HG03039 (cell line): ENCODE measurements around the gene EPG5.
"Not testable (repeated sequence)": the region's sequence is repeated elsewhere in the genome, so short reads cannot be mapped to it uniquely, and the experiment has no call there.

Source experiments
- ATAC-seq: cut with Tn5 transposase; IDR thresholded peaks from one replicate; pipeline ENCODE4 v1.9.1; 2021; ENCODE audit warnings: mild to moderate bottlenecking, moderate library complexity; ENCODE audit not compliant: unreplicated experiment

The EPG5 gene

DNA sequence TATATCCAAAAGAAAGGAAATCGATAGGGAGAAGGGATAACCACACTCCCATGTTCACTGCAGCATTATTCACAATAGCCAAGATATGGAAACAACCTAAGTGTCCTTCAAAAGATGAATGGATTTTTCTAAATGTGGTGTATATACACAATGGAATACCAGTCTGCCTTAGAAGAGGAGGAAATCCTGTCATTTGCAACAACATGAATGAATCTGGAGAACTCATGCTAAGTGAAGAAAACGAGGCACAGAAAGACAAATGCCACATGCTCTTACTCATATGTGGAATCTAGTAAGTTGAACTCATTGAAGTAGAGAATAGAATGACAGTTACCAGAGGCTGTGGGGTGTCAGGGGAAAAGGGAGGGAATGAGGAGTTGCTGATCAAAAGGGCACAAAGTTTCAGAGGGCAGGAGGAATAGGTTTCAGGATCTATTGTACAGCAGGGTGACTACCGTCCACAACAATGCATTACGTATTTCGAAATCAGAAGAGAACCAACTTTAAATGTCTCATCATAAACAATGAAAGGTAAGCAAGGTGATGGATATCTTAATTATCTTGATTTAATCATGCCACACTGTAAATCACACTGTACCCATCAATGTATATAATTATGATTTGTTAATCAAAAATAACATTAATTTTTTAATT is 95.6 kb downstream of the EPG5 start:
- ATAC-seq, result no peak

DNA sequence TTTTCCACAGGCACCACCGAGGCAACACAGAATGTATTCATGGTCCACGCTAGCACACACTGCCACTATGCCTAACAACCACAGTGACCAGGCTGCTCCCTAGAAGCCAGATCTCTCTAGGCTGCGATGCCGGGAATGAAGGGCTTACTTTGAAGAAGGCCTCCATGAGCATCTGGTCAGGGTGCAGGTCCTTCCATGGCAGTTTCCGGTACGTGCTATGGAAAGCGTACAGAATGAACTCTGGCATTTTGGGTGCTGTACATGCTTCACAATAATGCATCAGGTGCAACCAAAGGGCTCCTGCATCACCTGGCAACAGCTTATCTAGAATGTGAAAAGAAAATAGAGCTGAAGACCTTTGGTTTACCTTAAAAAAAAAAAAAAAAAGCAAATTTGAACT is 96.7 kb downstream of the EPG5 start:
- no peak for ATAC-seq

DNA sequence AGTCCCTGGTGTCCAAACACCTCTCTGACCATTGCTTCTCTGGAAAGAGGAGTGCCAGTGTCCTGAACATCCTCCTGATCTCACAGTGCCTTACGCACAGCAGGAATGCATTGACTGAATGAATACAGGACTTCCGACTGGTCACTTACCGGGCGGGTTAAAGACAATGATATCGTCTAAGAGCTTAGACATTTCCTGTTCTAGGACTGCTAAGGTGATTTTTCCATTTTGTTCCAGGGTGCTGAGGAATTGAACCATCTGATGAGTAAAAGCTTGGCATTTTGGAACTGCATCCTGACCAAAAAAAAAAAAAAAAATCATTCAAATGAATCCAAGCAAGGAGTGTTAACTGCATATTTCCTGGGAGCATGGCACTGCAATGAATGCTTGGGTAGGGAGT is 101.7 kb downstream of the EPG5 start:
- no peak for ATAC-seq

DNA sequence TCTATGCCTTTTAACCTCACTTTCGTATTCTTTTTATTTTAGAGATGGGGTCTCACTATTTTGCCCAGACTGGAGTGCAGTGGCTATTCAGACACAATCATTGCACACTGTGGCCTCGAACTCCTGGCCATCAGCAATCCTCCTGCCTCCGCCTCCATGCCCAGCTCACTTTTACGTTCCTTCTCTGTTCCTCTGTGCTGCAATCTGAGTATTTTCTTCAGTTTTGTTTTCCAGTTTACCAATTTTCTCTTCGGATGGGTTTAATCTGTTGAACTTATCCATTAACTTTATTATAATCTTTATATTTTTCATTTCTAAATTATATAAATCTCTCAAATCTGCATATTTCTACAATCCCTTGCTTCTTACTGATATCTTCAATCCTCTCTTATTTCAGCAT is 103.0 kb downstream of the EPG5 start:
- no peak for ATAC-seq

DNA sequence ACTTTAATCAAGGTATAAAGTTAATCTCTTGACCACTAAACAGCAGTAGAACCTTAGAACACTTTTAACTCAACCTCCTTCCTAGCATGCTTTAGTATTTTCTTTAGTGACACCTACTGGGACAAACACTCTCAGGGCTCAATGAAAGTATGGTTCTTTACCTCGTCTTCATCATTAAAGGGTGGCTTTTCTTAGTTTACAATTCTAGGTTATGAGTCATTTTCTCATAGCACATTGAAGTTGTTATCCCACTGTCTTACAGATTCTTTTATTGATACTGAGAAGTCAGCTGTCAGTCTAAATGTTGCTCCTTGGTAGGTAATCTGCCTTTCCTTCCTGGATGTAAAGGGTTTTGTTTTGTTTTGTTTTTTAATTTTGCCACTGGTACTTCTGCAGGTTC is 103.7 kb downstream of the EPG5 start:
- ATAC-seq, result no peak

DNA sequence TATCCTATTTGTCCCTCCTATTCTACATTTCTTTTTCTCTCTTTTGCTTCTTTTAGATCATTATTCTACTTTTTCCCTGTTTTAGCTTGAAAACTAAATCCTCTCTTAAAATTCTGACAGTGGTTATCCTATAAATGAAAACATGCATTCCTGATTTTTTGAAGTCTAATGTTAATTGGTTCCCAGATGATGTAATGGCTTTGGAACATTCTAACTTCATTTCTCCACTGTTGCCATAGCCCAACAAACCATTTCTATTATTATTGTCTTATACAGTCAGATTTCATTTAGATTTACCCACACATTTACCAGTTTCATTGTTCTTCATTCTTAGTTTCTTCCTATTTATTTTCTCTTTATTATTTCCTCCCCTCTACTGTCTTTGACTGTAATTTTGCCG is 105.2 kb downstream of the EPG5 start:
- ATAC-seq, result no peak

DNA sequence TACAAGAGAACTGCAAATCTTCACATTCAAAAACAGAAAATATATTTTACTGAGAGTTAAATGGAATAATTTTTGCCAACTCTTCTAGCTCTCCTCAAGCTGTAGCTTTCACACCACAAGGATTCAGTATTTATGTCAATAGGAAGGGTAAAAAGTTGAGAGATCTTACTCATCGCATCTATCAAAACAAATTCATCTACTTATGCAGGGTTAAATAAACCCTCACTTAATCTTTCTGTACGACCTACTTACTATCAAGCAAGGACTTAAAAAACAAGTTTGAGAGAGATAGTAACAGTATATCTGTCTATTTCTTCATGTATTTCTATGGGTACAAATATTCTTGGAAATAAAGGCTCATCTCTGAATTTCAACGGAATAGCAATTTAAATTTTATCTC is 106.2 kb downstream of the EPG5 start:
- no peak for ATAC-seq

DNA sequence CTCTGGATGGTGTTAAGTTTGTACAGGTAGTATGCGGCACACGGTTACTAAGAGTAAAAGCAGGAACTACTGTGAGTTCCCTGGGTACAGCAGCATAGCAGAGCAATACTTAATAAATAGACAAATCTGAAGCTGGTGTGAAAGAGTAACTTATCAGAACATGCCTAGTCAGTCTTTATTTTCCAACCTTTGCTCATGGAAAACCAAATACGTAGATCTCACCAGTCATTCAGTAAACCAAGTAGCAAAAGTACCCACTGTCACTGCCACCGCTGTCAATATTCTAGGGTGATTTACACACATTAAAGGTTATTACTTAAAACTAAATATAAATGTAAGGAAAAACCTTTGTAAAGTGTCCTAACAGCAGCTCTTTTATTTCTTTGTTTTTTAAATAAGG is 106.6 kb downstream of the EPG5 start:
- no peak for ATAC-seq

DNA sequence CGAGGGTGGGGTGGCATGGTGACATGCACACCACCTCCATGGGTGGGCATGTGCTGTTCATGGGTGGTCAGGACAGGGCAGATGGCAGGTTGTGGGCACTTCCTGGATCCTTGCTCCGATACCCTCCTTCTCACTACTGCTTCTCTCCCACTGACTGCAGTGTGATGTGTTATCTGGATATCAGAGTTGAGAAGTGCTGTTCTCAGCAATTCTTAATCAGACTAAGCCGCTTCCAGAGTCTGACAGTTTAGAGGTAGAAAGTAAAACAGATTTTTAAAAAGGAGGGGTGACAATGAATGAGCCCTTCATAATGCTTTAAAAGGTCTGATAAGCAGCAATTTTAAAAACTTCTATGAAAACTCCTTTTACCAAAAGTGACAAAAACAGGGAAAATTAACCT is 107.8 kb downstream of the EPG5 start:
- no peak for ATAC-seq

DNA sequence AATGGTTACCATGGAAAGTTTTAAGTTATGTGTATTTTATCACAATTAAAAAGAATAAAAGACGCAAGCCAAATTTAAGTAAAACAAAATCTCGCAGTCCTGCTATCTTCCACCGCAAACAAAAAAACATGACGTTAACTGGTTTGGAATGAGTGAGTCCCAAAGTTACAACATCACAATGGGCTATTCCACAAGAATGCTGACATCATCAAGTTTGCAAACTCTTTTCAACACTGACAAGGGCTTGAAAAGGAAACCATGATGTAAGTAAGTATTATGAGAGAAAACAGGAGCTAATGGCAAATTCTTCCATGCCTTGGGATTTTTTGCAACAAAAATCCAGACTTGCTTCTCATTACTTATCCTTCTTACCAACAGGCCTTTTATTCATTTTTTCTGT is 110.6 kb downstream of the EPG5 start:
- no peak for ATAC-seq

DNA sequence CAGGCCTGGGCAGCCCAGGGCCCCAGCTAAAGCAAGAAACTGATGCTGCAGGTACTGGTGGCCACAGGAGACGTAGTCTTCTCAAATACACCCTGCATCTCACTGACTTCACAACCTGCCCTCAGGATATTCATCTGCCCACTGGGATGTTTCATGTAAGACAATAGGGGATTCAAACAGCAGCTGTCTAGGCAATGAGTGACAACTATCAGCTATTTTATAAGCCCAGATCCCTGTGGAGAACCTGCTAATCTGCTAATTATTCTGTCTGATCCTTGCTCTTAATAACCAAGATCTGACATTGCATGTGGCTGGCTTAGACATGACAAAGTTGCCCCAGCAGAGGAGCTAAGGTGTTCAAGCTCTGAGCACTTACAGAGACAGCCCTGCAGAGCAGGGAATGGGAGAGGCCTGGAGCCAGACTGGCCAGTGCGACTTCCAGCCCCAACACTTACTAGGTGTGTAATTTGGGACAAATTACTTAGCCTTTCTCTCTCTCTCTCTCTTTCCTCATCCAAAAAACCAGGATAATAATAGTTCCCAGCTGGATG is 113.0 kb downstream of the EPG5 start:
- ATAC-seq, result no peak

DNA sequence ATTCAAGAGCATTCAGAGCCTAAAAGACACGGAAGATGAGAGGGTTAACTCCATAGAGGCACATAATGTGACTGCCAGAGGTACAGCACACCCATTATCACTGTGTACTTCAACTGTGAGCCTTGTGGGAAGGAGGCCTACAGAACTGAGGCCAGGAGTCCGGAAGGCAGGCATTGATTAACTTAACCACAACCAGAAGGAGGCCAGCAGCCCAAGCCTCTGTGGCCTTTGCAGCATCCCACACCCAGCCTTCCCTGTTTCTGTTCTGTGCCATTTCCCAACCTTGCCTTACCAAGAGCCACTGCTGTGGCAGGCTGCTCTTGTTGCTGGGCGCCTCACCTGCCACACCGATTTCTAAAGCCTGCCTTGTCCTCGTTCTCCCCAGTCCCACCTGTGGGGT is 114.5 kb downstream of the EPG5 start:
- no peak for ATAC-seq

DNA sequence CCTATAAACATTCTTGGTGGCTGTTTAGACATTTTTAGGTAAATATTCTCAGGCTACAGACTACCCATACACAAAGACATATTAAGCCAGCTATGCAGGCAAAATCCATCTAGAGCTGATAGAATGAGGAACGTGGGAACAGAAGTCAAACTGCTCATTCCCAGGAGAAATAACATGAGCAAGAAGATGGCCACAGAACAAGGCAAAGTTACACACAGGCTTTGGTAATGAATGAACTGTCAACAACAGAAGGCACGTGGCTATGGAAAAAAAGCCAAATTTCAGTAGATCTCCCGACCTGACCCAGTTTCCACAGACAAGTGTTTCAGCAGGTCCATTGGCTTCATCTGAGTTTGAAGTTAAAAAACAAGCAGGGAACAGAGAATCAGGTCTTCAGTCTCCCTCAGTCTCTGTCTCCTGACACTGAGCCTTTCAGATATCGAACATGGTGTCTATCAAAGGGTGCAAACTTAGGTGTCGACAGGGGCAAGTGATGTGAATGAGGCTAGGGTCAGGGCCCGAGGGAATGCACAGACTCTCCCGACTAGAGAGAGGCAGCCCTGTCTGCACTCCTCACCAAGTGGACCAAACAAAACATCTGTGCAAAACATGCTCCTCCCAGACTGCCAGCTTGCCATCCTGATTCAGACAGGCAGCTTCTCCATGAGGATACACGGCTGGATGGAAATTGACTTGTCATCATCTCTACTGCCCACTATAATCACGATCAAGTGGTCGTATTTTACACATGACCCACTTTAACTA is 115.8 kb downstream of the EPG5 start:
- no peak for ATAC-seq

DNA sequence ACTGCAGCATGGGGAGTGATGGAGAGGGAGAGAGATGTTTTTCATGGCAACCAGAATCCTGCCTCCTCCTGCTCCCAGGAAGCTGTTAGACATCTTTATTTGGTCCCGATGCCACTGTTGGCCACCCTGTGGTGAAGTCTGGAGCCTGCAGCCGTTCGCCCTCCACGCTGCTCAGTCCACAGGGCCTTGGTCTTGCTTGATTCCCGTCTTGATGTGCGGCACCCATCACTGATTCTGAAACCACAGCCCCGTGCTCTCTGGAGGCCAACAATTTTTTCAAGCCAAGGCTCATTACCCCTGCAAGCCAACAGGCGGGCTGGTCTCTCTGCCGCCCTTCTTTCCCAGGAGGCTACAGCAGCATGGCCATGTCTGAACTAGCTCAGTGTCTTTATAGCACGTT is 117.1 kb downstream of the EPG5 start:
- ATAC-seq, result no peak

DNA sequence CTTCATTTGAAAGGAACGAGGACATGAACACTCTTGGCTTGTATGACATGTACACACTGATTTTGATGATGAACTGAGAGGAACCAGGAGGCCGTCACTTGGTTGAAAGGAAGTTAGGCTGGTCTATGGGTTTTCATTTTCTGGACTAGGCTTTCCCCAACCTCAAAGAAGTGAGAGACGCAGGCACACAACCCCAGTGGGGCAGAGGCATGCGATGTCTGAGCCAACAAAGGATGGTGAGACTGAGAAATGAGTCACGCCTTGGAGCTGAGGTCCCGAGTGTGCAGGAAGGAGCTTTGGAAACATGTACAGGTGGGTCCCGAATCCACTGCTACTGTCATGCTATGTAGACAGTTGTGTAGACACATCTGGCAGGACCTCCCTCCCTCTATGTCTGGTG is 117.6 kb downstream of the EPG5 start:
- ATAC-seq, result no peak

DNA sequence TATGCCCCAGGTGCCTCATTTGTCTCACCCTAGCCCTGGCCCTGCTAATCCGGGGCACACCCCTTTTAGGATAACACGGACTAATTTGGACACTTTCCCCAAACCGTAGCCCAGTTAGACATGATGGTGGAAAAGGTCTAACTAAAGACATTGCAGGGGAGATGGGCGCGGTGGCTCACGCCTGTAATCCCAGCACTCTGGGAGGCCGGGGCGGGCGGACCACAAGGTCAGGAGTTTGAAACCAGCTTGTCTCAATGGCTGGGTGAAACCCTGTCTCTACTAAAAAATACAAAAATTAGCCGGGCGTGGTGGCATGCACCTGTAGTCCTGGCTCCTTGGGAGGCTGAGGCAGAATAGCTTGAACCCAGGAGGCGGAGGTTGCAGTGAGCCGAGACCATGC is 118.5 kb downstream of the EPG5 start:
- ATAC-seq, result not testable (repeated sequence)

DNA sequence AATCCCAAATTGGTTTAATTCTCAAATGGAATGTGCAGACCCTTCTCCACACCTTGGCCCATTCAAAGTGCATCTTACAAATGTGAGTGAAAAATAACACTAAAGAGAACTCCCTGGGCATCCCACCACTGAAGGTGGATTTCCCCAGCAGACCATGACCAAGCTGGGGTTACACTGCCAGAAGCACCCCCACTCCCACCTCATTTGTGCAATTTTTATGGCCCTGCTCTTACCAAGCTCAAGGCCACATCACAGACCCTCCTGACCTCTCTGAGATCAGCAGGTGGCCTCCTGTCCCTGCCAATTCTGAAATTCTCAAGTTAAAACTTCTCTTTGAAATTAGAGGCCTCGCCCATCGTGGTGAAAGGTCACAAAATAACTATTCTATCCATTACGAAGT is 120.0 kb downstream of the EPG5 start:
- no peak for ATAC-seq

DNA sequence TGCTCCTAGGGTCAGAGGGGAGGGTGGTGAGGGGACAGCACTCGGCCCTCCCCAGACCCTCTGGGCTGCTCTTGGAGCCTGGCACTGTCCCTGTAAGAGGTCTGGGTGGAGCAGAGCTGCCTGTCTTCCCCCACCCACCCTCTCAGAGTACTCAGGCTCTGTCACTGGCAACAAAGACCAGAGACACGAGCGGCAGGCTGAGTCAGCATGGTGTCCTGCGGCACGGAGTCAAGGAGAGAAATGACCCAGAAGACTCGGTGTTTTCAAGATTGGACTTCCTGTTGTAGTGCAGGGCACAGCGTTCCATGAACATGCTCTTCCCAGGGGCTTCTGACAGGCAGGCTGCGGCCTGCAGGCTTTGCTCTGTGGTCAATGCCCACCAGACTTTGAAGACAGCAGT is 121.7 kb downstream of the EPG5 start:
- no peak for ATAC-seq

DNA sequence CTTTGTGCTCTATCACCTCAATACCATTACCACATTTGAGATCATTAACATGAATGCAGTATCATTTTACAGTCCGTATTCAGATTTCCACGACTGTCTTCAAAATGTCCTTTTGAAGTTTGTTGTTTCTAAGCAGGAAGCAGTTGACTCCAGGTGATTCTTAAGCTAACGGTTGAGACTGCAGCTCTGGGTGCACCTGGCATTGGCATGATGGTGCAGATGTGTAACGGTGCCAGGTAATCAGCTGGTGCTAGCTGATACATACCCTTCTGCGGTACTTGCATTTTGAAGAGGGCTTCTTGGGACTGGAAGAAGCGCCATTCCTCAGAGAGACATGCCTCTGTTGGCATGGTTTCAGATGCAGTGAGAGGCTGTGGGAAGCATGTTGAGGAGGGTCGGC is 122.2 kb downstream of the EPG5 start:
- no peak for ATAC-seq

DNA sequence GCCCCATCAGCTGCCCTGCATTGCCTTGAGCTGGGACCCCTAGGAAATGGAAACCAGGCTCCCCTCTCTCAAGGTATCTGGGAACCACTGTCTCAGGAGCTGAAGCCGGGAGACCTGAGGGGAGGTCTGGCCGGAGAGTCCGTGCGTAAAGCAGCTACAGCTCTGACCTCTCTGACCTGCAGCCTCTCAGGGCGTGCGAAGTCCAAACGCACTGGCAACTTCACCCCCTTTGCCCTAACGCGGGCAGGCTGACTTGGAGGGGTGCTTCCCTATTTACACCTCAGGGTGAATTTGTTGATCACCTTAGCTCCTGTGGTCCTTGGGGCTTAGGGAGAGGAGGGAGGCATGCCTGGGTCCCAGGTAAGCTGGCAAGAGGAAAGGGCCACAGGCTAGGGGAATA is 124.1 kb downstream of the EPG5 start:
- ATAC-seq, result no peak

DNA sequence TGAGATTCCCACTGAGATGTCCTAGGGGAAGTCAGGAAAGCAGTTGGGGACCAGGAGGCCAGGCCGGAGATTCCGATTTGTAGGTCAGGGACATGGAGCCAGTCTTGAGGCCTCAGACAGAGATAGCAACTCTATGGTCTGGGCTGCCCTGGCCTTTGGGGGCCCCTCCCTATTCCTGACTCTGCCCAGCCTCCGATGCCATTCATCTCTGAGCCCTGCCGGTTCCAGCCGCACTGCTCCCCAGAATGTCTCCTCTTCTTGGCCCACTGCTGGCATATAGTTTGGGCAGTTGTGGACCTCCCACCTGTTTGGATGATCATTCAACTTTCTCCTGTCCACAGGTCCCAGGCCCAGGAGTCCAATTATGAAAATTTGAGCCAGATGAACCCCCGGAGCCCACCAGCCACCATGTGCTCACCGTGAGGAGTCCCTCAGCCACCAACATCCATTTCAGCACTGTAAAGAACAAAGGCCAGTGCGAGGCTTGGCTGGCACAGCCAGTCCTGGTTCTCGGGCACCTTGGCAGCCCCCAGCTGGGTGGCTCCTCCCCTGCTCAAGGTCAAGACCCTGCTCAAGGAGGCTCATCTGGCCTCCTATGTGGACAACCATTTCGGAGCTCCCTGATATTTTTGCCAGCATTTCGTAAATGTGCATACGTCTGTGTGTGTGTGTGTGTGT is 125.2 kb downstream of the EPG5 start:
- no peak for ATAC-seq
